Tibial artery (tissue), 4 donors: ENCODE measurements around the gene OVOL2.

Experiments used
- DNase-seq, 2 donors: peaks; one replicate each; pipeline ENCODE4 v3.0.0-alpha.2; 2019
- H3K27ac ChIP-seq, 2 donors: fragments of 200-600 bp; sonication (generic) in 1 of 2; 1 replicate in 1 of 2; 2 replicates in 1 of 2; pipeline ENCODE4 v1.5.1; 2018 to 2019; ENCODE audit warnings: mild to moderate bottlenecking in 1 of 2
- H3K27me3 ChIP-seq, 2 donors: fragments of 200-600 bp; sonication (generic) in 1 of 2; one replicate each; pipeline versions ENCODE4 v1.5.1 to v1.6.0; 2016 to 2019
- H3K36me3 ChIP-seq, 3 donors: fragments of 200-600 bp; sonication (generic) in 2 of 3; one replicate each; pipeline ENCODE4 v1.5.1; 2016 to 2019; ENCODE audit warnings: mild to moderate bottlenecking in 2 of 3
- H3K4me1 ChIP-seq, 4 donors: fragments of 200-600 bp; sonication (generic) in 2 of 4; 1 replicate in 3 of 4; 2 replicates in 1 of 4; pipeline ENCODE4 v1.5.1; 2016 to 2019
- H3K4me3 ChIP-seq, 2 donors: fragments of 200-600 bp; sonication (generic) in 1 of 2; 1 replicate in 1 of 2; 2 replicates in 1 of 2; pipeline ENCODE4 v1.5.1; 2018 to 2019; ENCODE audit warnings: mild to moderate bottlenecking in 2 of 2
- H3K9me3 ChIP-seq, 3 donors: fragments of 200-600 bp; sonication (generic) in 1 of 3; one replicate each; pipeline ENCODE4 v1.5.1; 2016 to 2019
- intact Hi-C: fragments of 100-400 bp; cut with DNase I; formaldehyde crosslinking; loops from one replicate; pipeline ENCODE4 v1.15.0; 2023; ENCODE audit warnings: low total_unique reads
- TF ChIP-seq, protein P1 (sequence below), 2 experiments: fragments of 200-600 bp in 1 of 2; fragments of 450-650 bp in 1 of 2; IDR thresholded peaks; one replicate each; pipeline ENCODE4 v1.5.1; 2017 to 2019; ENCODE audit warnings: antibody characterized with exemption in 2 of 2, mild to moderate bottlenecking in 1 of 2, moderate library complexity in 1 of 2

The OVOL2 gene

DNA sequence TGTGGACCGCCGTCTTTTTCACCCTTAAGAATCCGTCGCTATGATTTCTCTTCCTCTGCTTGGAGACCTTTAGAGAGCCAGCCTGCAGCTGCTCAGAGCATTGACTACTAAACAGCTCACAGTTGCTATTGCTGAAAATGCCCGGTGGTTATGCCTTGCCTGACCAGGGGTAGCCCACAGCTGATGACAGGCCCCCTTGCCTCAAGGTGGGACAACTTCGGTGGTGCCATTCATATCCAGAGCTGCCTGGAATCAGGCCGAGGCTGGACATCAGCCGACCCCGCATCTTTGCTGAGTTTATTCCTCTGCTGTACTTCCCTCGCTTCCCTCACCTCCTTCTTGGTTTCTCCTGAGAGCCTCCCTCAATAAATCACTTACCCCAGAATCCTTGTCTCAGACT, 39.6 kb downstream of the OVOL2 start:
- H3K36me3 ChIP-seq = peaks cover 0 to 32% (median 0%) of the 10 kb centered on the region in 3 donors
- no peak for DNase-seq
- H3K4me1 ChIP-seq = no peaks in the 10 kb centered on the region
- H3K4me3 ChIP-seq = no peak overlapping the region
- H3K9me3 ChIP-seq = no peaks in the 10 kb centered on the region
- H3K27me3 ChIP-seq = no peaks in the 10 kb centered on the region
- TF ChIP-seq, protein P1, sequence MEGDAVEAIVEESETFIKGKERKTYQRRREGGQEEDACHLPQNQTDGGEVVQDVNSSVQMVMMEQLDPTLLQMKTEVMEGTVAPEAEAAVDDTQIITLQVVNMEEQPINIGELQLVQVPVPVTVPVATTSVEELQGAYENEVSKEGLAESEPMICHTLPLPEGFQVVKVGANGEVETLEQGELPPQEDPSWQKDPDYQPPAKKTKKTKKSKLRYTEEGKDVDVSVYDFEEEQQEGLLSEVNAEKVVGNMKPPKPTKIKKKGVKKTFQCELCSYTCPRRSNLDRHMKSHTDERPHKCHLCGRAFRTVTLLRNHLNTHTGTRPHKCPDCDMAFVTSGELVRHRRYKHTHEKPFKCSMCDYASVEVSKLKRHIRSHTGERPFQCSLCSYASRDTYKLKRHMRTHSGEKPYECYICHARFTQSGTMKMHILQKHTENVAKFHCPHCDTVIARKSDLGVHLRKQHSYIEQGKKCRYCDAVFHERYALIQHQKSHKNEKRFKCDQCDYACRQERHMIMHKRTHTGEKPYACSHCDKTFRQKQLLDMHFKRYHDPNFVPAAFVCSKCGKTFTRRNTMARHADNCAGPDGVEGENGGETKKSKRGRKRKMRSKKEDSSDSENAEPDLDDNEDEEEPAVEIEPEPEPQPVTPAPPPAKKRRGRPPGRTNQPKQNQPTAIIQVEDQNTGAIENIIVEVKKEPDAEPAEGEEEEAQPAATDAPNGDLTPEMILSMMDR (IDR thresholded peaks at IDR 0.05) = no peak
- no peak overlapping the region for H3K27ac ChIP-seq
- intact Hi-C loops = no loop called here

- intact Hi-C loops = no loop called here
- H3K27me3 ChIP-seq = no peaks in the 10 kb centered on the region
- H3K9me3 ChIP-seq = no peaks in the 10 kb centered on the region
- TF ChIP-seq, protein P1 (IDR thresholded peaks at IDR 0.05) = no peak
- H3K27ac ChIP-seq = no peak overlapping the region
- H3K4me3 ChIP-seq = no peak overlapping the region
- H3K36me3 ChIP-seq = peaks cover 0 to 19% (median 0%) of the 10 kb centered on the region in 3 donors
- no peaks in the 10 kb centered on the region for H3K4me1 ChIP-seq
- no peak for DNase-seq
Measured at GRCh38 chr20:18016772-18017171, 40.9 kb downstream of the OVOL2 start.

- H3K27me3 ChIP-seq = no peaks in the 10 kb centered on the region
- intact Hi-C loops = no loop called here
- TF ChIP-seq, protein P1 (IDR thresholded peaks at IDR 0.05) = no peak
Measured at GRCh38 chr20:18014411-18014810, 43.3 kb downstream of the OVOL2 start.

DNA sequence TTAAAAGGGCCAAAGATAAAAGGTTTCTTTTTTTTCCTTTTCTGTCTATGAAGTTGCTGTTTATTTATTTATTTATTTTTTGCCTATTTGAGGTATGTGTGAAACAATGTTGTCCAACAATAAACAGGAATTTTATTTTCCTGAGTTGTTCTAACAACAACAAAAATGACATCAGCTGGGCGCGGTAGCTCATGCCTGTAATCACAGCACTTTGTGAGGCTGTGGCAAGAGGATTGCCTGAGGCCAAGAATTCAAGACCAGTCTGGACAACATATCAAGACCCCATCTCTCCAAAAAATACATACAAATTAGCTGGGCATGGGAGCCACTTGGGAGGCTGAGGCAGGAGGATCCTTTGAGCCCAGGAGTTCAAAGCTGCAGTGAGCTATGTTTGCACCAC, 44.8 kb downstream of the OVOL2 start:
- TF ChIP-seq, protein P1 (IDR thresholded peaks at IDR 0.05) = no peak
- Histone ChIP-seq H3K4me3 (no peak overlapping the region), H3K27ac (no peak overlapping the region), H3K4me1 (peaks cover 0 to 2% (median 0%) of the 10 kb centered on the region in 4 donors), H3K9me3 (no peaks in the 10 kb centered on the region), H3K27me3 (no peaks in the 10 kb centered on the region), H3K36me3 (no peaks in the 10 kb centered on the region)
- intact Hi-C loops = no loop called here
- no peak for DNase-seq

More at GRCh38 chr20:18014411-18014810, 43.3 kb downstream of the OVOL2 start:
- H3K9me3 ChIP-seq = no peaks in the 10 kb centered on the region
- no peaks in the 10 kb centered on the region for H3K4me1 ChIP-seq
- no peaks in the 10 kb centered on the region for H3K36me3 ChIP-seq
- no peak for DNase-seq
- no peak overlapping the region for H3K4me3 ChIP-seq
- no peak overlapping the region for H3K27ac ChIP-seq

- H3K36me3 ChIP-seq = no peaks in the 10 kb centered on the region
Measured at GRCh38 chr20:18011951-18012645, 45.6 kb downstream of the OVOL2 start.

More at GRCh38 chr20:18011951-18012645, 45.6 kb downstream of the OVOL2 start:
- H3K4me1 ChIP-seq = peaks cover 0 to 10% (median 5%) of the 10 kb centered on the region in 4 donors
- no peak for DNase-seq
- no peaks in the 10 kb centered on the region for H3K9me3 ChIP-seq
- H3K27me3 ChIP-seq = no peaks in the 10 kb centered on the region
- H3K27ac ChIP-seq = no peak overlapping the region
- intact Hi-C loops = no loop called here
- no peak overlapping the region for H3K4me3 ChIP-seq
- TF ChIP-seq, protein P1 (IDR thresholded peaks at IDR 0.05) = no peak
